ENCODE measurements around the gene CT47C1.
"Not testable (repeated sequence)": the region's sequence is repeated elsewhere in the genome, so short reads cannot be mapped to it uniquely, and the experiment has no call there.

The CT47C1 gene

DNA sequence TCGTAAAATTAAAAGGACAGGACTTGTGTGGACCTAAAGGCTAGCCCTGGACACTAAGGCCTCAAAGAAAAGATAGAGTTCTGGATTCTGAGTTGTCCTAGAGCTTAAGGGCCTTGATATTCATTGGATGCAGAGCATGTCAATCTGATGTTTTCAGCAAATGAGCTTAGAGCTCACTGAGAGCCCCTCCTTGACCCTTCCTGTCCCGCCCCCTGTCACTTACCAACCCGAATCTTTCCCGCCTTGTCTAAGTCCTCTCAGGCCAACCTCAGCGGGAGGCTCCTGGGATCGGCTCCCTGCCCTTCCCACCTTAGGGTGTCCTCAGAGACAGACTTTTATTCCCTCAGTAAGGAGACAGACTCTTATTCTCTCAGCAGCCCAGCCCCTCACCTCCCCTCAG lies at the start of gene CT47C1:
CT47C1 (plus strand) TSS at position 250 of the 400 bp plus-strand sequence. CDS start 233 bp downstream, outside the sequence.
- no peak for DNase-seq

DNA sequence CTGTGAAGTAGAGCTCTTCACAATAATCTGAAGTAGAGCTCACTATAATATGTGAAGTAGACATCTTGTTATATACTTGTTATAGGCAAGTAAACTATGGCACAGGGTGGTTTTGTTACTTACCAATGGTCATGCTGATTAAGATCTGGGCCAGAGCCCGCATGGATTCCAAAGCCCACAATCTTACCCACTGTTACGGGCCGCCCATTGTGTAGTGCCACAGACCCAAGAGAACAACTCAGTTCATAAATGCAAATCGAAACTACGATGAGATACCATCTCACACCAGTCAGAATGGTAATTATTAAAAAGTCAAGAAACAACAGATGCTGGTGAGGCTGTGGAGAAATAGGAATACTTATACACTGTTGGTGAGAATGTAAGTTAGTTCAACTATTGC lies 46.9 kb upstream of the CT47C1 start:
- DNase-seq: no peak

DNA sequence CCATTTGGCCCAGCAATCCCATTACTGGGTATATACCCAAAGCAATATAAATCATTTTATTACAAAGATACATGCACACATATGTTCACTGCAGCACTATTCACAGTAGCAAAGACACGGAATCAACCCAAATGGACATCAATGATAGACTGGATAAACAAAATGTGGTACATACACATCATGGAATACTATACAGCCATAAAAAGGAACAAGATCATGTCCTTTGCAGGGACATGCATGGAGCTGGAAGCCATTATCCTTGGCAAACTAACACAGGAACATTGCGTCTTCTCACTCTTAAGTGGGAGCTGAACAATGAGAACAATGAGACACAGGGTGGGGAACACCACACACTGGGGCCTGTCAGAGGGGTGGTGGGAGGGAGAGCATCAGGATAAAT lies 46.4 kb upstream of the CT47C1 start:
- DNase-seq: not testable (repeated sequence)

DNA sequence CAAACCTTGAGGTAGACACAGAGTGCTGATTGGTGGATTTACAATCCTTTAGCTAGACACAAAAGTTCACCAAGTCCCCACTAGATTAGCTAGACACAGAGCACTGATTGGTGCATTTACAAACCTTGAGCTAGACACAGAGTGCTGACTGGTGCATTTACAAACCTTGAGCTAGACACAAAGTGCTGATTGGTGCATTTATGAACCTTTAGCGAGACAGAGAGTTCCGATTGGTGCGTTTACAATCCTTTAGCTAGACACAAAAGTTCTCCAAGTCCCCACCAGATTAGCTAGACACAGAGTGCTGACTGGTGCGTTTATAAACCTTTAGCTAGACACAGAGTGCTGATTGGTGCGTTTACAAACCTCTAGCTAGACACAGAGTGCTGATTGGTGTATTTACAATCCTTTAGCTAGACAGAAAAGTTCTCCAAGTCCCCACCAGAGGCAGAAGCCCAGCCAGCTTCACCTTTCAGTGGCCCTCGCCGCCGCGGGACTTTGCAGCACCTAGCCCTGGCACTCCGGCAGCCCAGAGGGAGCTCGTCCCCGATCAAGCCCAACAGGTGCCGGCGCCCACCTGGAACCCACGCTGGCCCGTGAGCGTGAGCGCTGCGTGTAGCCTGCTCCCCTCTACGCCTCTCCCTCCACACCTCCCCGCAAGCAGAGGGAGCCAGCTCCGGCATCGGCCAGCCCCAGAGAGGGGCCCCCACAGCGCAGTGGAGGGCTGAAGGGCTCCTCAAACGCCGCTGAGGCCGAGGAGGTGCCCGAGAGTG lies 44.6 kb upstream of the CT47C1 start:
- not testable (repeated sequence) for DNase-seq

DNA sequence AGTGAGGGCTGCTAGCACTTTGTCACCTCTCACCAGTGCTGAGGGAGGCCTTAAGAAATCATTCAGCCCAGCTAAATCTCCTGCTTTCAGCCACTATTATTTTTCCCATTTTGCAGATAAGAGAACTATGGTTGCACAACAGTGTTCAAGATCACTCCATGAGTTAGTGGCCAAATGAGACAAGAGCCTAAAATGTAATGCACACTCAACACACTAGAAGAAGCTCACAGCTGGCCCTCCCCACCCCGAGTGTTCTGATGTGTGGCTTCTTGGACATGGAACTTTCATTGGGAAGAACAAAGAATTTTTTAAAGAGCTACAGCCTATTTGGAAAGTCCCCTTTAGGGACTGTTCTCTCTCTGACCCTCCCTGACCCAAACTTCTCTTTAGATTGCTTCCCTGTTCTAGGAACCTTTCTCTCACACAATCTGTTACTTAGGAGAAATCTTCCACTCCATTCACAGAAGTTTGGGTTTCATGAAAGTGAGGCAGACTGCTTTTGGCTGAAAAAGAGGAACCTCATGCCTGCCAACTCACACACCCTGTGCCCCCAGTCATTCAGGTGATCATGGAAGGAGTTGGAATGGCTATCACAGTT lies 44.0 kb upstream of the CT47C1 start:
- no peak for DNase-seq

DNA sequence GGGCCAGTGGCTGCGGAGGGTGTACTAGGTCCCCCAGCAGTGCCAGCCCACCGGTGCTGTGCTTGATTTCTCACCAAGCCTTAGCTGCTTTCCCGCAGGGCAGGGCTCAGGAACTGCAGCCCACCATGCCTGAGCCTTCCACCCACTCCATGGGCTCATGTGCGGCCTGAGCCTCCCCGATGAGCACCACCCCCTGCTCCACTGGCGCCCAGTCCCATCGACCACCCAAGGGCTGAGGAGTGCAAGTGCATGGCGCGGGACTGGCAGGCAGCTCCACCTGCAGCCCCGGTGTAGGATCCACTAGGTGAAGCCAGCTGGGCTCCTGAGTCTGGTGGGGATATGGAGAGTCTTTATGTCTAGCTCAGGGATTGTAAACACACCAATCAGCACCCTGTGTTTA lies 43.1 kb upstream of the CT47C1 start:
- not testable (repeated sequence) for DNase-seq

DNA sequence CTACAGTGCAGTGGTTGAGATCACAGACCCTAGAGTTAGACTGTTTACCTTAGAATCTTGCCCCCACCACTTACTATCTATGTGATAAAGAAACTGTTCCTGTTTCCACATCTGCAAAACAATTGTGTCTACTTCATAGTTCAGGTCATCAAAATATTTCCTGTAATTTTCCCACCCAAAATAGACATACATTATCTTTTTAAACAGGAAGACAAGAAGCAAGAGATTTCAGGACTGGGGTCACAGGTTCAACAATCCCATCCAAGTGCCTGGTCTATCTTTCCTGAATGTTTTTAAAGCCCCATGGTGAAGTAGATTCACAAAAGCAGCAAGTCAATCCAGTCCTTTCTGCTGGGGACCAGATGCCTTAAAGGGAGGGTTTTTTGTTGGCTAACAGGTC lies 41.8 kb upstream of the CT47C1 start:
- DNase-seq: no peak

DNA sequence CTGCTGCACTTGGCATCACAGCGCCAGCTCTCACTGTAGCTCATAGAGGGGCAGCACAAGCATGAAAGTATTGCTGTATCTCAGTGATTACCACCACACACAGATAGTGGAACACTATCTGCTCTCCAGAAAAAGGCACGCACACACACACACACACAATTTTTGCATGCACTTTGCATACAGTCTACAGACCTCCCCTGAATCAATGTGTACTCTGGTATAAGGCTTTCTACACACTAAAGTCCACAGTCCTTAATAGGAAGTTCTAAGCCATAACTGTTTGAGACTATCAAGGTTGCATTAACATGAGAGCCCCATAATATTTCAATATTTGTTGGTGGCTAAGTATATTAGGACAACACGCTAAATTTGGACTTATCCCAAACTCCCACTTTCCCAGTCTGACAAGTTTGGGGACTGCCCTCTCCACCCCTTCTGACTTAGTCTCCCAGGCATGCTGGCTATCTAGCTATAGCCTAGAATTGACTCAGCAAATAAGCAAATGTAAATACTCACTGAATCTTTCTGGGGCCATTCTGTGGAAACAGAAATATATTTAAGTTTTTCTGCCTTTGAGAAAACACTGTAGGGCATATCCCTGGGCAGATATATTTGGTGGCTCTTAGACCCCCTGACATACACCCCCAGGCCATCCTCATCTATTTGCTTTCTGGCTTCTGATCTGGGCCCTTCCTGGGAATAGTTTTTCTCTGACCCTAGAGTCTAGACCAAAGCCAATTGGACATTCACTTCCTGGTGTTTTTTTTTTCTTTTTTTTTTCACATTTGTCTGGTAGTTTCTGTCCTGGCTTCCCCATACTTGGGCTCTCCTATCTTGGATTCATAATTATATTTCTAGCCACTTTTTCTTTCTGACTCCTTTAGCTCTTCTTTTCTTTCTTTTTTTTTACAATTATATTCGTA lies 36.4 kb upstream of the CT47C1 start:
- DNase-seq: no peak

DNA sequence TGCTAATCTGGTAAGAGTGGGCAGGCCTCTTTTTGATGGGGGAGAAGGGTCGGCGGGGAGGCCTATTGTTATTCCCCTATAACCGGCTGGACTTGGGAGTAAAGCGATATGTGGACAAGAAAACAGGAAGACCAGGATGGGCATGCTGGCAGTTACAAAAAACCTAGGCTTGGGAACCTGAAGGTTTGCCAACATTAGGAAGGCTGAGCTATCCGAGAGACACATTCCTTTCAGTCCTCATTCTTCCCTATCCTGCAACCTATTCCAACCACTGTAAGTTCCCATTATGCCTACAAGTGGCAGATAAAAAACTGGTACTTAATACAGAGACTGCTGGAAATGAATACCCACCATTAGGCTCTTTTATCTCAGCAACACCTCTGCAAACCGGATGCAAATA lies 32.4 kb upstream of the CT47C1 start:
- no peak for DNase-seq

DNA sequence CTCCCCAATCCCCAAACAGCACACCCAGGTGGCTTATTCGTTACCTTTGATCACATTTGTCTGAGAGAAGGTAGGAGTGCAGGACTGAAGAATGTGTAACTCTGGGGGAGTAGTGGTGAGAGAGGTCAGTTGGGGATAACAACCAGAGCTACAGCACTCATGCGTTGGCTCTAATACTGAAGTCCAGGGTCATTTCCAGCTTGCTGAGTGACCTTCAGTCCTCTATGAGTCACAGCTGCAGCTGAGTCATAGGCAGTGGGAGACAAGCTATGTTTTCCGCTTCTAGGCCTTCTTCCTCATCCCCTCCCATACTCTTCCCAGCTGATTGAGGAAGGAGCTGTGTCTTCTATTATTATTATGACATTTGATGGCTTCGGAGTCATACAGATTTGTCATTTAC lies 31.6 kb upstream of the CT47C1 start:
- DNase-seq: no peak

DNA sequence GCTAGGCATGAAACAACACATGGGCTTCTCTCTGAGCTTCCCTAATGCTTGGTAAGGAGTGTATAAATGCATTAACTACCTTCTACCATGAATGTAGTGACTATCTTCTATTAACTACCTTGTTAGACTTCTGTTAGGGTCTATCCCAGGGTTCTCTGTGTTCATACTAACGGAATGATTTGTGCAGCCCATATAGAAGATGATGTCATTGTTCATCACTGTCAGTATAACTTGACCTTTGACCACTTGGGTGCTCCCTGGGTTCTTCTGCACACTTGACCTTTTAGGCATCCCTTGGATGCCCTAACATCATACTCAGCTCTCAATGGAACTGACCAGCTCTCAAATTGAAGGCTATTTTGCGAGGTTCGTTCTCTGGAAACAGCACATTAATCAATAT lies 30.8 kb upstream of the CT47C1 start:
- no peak for DNase-seq

DNA sequence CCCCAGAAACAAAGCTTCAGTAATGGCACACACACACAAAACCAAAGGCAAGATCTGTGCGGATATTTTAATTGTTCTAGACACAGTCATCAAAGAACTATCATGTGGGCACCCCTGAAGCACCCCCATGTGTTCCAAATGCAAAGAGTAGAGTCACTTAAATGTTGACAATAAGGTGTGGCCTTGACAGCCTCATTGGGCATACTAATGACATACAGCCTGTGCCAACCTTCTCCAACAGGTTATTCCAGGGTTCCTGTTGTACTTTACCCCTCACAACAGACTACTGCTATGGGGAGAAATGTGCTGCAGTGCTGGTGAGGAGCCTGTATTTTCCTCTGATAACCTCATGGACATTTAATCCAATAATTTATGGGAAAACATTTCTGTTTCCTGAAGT lies 29.8 kb upstream of the CT47C1 start:
- no peak for DNase-seq

DNA sequence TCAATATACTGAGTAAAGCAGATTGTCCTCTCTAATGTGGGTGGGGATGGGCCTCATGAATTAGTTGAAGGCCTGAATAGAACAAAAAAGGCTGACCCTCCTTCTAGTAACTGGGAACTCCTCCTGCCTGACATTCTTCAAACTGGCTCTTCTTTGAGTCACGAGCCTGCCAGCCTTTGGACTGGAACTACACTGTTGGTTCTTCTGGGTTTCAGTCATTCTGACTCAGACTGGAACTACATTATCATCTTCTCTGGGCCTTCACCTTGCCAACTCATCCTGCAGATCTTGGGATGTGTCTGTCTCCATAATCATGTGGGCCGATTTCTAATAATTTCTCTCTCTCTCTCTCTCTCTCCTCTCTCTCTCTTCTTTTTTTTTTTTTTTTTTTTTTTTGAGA lies 26.9 kb upstream of the CT47C1 start:
- DNase-seq: no peak

DNA sequence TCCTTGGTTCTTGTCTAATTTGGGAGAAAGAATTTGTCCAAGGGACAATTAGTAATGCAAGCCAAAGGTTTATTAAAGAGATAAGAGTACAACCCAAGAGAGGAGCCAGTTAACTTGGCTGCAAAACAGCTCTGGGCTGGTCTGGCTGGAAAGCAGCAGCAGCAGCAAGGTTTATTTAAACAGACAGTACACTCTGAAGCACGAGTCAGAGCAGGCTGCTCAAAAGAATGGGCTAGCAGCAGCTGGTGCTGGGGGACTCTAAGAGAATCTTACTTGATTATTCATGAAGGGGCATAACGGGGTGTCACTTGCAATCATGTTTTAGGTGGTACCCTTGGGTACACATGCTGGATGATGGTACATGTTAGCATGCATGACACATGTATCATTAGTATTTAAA lies 17.1 kb upstream of the CT47C1 start:
- DNase-seq: no peak

DNA sequence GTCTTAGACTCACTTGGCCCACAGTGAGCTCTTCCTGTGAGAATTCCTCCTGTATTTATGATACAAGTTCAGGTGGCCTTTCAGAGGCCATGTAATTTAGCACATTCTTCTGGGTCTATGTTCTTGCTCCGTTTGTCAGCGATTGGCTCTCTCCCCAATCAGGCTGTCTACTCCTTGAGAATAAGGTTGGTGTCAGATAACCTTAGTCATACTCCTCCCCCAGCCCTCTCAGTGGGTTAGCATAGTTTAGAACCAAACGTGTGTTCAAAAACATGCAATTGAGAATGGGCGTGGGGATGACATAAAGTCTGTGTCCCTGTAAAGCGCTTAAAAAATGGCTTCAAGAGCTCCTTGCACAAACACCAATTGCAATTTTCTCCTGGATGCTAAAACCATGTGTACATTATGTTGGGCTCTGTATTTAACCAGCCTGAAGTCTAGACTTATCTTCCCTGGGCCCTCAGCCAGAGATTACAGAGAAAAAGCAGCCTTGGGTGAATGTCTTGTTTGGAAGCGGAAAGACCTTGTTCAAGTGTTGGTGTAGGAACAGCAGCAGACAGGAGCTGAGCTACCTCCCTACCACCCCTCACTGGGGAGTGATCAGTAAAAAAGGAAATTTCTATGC lies 9.9 kb upstream of the CT47C1 start:
- no peak for DNase-seq

DNA sequence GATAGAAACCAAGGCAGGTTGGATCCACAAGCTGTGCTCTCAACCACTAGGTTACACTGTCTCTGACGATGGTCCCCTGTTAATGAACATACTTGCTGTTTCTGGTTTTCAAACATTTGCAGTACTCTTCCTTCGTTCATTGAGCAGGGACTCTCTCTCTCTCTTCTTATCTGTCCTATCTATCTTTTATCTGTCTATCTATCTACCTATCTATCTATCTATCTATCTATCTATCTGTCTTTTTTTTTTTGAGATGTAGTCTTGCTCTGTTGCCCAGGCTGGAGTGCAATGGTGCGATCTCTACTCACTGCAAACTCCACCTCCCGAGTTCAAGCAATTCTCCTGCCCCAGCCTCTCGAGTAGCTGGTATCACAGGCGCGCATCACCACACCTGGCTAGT lies 9.4 kb upstream of the CT47C1 start:
- DNase-seq: no peak

DNA sequence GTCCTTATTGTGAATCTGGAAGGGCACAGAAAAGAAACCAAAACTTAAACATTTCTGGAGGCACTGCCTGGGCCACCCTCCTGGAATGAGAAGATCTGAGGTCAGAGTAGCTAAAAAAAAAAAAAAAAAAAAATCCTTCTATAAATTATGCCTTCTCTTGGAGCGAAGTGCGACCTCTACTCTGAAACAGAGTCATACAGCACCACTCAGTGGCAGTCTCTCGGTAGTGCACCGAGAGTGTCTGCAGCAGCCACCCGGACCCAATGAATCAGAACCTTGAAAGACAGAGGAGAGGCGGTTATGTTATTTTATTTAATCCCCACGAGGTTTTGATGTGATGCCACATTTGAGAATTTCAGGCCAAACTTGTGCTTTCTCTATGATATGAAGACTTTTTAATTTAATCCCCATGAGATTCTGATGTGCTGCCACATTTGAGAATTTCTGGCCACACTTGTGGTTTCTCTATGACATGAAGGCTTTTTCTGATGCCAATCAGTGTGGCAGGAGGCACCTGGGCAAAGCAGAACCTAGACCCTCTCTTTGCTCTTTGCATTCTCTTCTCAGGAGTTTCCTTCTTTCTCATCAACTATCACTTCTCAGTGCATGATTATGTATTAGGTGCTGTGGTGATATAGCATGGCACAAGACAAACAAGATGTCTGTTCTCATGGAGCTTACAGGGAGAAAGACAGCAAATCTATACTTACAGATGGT lies 5.6 kb upstream of the CT47C1 start:
- DNase-seq: no peak

DNA sequence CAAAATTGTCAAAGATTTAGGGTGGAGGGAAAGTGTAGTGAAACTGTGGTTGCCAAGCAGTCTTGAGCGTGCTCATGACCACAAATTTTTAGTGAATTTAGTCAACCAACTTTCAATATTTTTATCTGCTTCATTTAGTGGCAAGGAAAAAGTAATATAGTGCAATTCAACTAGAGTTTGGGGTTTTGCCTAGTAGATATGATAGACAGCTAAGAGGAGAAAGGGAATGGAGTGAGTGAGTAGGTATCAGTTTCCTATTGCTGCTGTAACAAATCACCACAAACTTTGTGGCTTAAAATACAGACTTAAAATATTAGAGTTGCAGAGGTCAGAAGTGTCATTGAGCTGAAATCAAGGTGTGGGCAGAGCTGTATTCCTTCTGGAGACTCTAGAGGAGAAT lies 3.7 kb upstream of the CT47C1 start:
- no peak for DNase-seq

DNA sequence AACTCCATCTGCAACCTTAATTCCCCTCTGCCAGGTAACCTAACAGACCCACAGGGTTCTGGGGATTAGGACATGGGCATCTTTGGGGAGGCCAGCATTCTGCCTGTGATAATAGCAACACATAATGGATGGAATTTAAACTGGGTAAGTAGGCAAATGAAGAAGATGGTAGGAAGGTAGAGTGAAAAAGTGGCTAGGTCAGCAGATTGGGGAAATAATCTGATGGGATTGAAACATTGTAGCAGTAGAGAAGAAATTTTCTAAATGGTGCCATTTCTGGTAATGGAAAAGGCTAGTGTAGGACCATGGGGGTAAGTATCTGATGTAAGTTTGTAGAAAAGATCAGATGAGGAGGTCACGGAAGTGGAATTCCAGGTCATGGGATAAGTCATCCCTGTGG lies 3.0 kb upstream of the CT47C1 start:
- no peak for DNase-seq

DNA sequence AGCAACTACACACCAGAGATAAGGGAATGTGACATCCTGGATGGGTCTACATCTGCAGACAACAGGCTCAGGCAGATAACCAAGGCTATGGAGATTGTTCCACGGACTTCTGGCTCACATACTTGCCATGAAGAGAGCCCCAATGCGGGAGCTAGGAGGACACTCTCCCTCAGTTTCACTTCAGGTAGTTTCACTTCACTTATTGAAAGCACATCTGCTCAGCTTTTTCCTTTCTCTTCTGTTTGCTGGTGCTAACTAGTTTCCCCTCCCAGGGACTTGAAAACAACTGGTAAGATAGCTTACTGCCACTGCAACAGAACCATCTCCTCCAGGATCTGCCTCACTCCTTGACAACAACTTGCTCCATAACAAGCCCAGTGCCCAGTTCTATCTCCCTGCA lies 1.4 kb upstream of the CT47C1 start:
- no peak for DNase-seq

DNA sequence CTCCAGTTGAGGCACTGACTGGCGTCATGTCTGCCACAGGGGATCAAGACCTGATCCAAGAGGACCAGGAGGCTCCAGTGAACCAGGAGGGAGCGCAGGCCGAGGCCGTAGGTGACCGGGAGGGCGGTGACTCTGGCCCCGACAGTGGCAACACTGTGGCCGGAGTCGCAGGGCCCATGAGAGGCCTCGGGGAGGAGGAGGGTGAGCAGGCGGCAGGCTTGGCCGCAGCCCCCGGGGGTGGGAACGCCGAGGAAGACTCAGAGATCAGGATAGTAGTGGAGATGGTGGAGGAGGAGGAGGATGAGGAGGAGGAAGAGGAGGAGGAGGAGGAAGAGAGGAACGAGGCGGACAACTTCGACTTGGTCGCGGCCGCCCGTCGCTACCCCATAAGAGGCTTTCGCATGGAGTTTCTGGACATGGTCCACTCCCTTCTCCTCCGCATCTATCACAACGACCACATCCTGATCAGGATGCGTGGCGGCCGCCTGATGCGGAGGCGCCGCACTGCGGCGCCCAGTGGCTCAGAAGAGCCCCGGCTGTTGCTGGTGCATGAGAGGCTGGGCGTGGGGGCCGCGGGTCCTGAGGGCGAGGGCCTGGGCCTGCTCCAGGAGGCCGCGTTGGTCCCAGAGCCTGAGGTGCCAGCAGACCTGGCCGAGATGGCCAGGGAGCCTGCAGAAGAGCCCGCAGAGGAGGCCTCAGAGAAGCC lies 560 bp downstream of the CT47C1 start:
- DNase-seq: no peak

DNA sequence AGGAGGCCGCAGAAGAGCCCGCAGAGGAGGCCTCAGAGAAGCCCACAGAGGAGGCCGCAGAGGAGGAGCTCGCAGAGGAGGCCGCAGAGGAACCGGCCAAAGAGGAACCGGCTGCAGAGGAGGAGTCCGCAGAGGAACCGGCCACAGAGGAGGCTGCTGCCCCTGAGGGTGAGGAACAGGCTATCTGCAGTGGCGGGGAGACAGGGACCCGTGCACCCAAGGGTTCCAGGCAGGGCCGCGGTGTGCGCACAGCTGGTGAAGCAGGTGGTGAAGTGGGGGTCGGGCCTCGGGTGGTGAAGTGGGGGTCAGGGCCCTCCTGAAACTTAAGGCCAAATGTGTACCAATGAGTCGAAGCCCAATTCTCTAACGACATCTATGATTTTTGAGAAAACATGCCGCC lies 1.1 kb downstream of the CT47C1 start:
- no peak for DNase-seq

Measured in stimulated activated naive CD4-positive, alpha-beta T cell treated with Interleukin-2 at 50 U/mL for 16 hours (primary cell).